Mesendoderm (in vitro differentiated cells): ENCODE data around the gene RAC2. TPM values are rescaled to one million over a fixed set of nuclear protein-coding genes. Genes with fewer than 3 reads are reported as not detected.

Experiments
- DNase-seq: peaks from one replicate; pipeline ENCODE4 v3.0.0; 2013
- H2AK5ac ChIP-seq: 2 replicates; pipeline ENCODE4 v1.6.1; 2013; ENCODE audit warnings: low read length, inconsistent platforms
- H2BK120ac ChIP-seq: 2 replicates; pipeline ENCODE4 v1.6.1; 2013; ENCODE audit warnings: low read depth, mild to moderate bottlenecking, low read length, moderate library complexity, mixed read lengths
- H2BK15ac ChIP-seq: replicated peaks from 2 replicates; pipeline ENCODE4 v1.6.1; 2013; ENCODE audit warnings: low read depth, mild to moderate bottlenecking, moderate library complexity
- H2BK5ac ChIP-seq: 2 replicates; pipeline ENCODE4 v1.6.1; 2013; ENCODE audit warnings: low read length, inconsistent platforms
- H3K18ac ChIP-seq: 2 replicates; pipeline ENCODE4 v1.6.1; 2013; ENCODE audit warnings: mild to moderate bottlenecking, low read length, mixed read lengths
- H3K23ac ChIP-seq: one replicate; pipeline ENCODE4 v1.6.1; 2013; ENCODE audit warnings: low read length
- H3K27ac ChIP-seq: 2 replicates; pipeline ENCODE4 v1.5.1; 2013; ENCODE audit warnings: low read depth, mild to moderate bottlenecking, inconsistent platforms, low read length, moderate library complexity
- H3K27me3 ChIP-seq: 2 replicates; pipeline ENCODE4 v1.6.1; 2013; ENCODE audit warnings: low read length, control low read depth, mild to moderate bottlenecking, inconsistent platforms; ENCODE audit not compliant: insufficient read depth, poor library complexity
- H3K36me3 ChIP-seq: 2 replicates; pipeline ENCODE4 v1.6.1; 2013; ENCODE audit warnings: low read length, inconsistent platforms; ENCODE audit not compliant: control insufficient read depth, insufficient read depth
- H3K4ac ChIP-seq: one replicate; pipeline ENCODE4 v1.6.1; 2013; ENCODE audit warnings: low read depth, mild to moderate bottlenecking, low read length, moderate library complexity
- H3K4me1 ChIP-seq: 2 replicates; pipeline ENCODE4 v1.6.1; 2013; ENCODE audit warnings: low read depth, low read length, inconsistent platforms; ENCODE audit not compliant: control insufficient read depth
- H3K4me2 ChIP-seq: 2 replicates; pipeline ENCODE4 v1.6.1; 2013; ENCODE audit warnings: low read length
- H3K4me3 ChIP-seq: 2 replicates; pipeline ENCODE4 v1.5.1; 2013; ENCODE audit warnings: mild to moderate bottlenecking, low read length
- H3K56ac ChIP-seq: one replicate; pipeline ENCODE4 v1.6.1; 2013; ENCODE audit warnings: low read length
- H3K79me1 ChIP-seq: 2 replicates; pipeline ENCODE4 v1.6.1; 2013; ENCODE audit warnings: low read length, inconsistent platforms
- H3K79me2 ChIP-seq: 2 replicates; pipeline ENCODE4 v1.6.1; 2013; ENCODE audit warnings: mild to moderate bottlenecking, low read length; ENCODE audit not compliant: control insufficient read depth, insufficient read depth
- H3K9ac ChIP-seq: 2 replicates; pipeline ENCODE4 v1.6.1; 2013; ENCODE audit warnings: low read length, inconsistent platforms
- H4K5ac ChIP-seq: one replicate; pipeline ENCODE4 v1.6.1; 2013; ENCODE audit warnings: low read length
- H4K8ac ChIP-seq: one replicate; pipeline ENCODE4 v1.6.1; 2013; ENCODE audit warnings: low read depth, mild to moderate bottlenecking, control low read depth, low read length, moderate library complexity
- WGBS: extraction: QIAGEN DNeasy Blood & Tissue Kit; methylation state at CpG from one replicate; pipeline ENCODE4 v1.1.7; 2013; ENCODE audit warnings: low lambda C conversion rate, missing lambda C conversion rate; ENCODE audit not compliant: insufficient coverage; ENCODE audit errors: extremely low coverage; 5-methylcytosine and 5-hydroxymethylcytosine counted together
- polyA plus RNA-seq, 2 experiments: library from polyadenylated mRNA; stranded (reverse); fragments of 200-250 nt; gene quantifications; one replicate each; pipeline ENCODE4 v1.2.3, GENCODE V29; 2013

RAC2 gene
- polyA plus RNA-seq (2013, experiment 1 of 2), result 4.6 TPM
- 4.7 TPM for polyA plus RNA-seq (2013, experiment 2 of 2)

DNA sequence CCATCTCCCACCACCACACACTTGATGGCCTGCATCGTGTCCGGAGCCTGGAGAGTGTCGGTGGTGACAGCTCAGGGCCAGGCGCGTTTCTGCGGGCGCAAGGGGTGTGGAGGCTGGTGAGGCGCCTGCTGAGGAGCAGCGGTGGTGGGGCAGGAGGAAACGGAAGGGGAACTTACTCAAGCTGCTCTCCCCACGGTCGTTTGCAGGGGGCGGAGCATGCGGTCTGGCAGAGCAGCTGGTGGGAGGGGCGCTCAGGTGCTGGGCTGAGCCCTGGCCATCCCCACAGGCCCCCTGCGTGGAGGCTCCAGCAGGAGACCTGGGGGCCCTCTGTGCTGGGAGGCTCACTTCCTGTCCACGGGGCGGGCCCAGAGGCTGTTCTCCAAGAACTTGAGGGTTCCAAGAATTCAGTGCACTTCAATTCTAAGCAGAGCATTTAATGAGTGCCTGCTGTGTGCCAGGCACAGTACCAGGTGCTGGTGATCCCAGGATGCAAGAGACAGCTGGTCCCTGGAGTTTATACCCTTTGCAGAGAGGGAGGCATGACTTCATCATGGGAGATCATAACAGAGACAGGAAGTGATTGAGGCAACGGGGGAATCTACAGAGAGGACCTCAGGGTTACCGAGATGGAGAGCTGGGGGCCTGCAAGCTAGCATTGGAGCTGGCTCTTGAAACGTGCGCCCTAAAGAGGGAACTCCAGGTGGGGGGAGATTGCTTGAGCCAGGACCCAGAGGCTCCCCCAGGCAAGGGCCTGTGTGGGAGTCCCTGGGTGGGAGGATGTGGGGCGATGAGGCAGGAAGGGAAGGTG lies at the start of gene RAC2:
Gene RAC2, minus strand, starts transcription at position 156 of the 808 bp plus-strand sequence. Its CDS starts 121 bp downstream, at position 35.
- Histone ChIP-seq H3K79me1 (no peaks in the 10 kb centered on the region), H4K5ac (no peak within 1 kb of the TSS), H3K27me3 (no peaks in the 10 kb centered on the region), H3K4me1 (peaks cover 3% of the 10 kb centered on the region), H3K4ac (no peak within 1 kb of the TSS), H2BK120ac (no peak within 1 kb of the TSS), H3K56ac (peak within 1 kb of the TSS; percentile 84), H4K8ac (no peak within 1 kb of the TSS), H3K23ac (peak within 1 kb of the TSS; percentile 29), H2AK5ac (no peak within 1 kb of the TSS), H3K79me2 (no peaks in the 10 kb centered on the region), H3K27ac (no peak within 1 kb of the TSS), H3K36me3 (no peaks in the 10 kb centered on the region), H2BK5ac (no peak within 1 kb of the TSS), H3K9ac (peak within 1 kb of the TSS; percentile 59), H2BK15ac (no peak within 1 kb of the TSS), H3K18ac (no peak within 1 kb of the TSS), H3K4me2 (peak within 1 kb of the TSS; percentile 18), H3K4me3 (no peak within 1 kb of the TSS)
- peak; percentile 58 for DNase-seq
- no CpG with 5 or more reads among the region's 23 CpGs for WGBS

- Histone ChIP-seq H3K56ac (no peak overlapping the region), H2BK5ac (no peak overlapping the region), H3K4me1 (no peaks in the 10 kb centered on the region), H3K4me3 (no peak overlapping the region), H3K4ac (no peak overlapping the region), H2BK15ac (no peak overlapping the region), H3K27me3 (no peaks in the 10 kb centered on the region), H3K9ac (no peak overlapping the region), H4K5ac (no peak overlapping the region), H2BK120ac (no peak overlapping the region), H2AK5ac (no peak overlapping the region), H3K23ac (no peak overlapping the region), H3K18ac (no peak overlapping the region), H3K36me3 (no peaks in the 10 kb centered on the region), H3K79me1 (no peaks in the 10 kb centered on the region), H3K27ac (no peak overlapping the region), H4K8ac (no peak overlapping the region), H3K79me2 (no peaks in the 10 kb centered on the region), H3K4me2 (no peak overlapping the region)
- no peak for DNase-seq
- no CpG with 5 or more reads among the region's 3 CpGs for WGBS
These were observed 49.1 kb upstream of the RAC2 start for GRCh38 chr22:37293172-37293571.

DNA sequence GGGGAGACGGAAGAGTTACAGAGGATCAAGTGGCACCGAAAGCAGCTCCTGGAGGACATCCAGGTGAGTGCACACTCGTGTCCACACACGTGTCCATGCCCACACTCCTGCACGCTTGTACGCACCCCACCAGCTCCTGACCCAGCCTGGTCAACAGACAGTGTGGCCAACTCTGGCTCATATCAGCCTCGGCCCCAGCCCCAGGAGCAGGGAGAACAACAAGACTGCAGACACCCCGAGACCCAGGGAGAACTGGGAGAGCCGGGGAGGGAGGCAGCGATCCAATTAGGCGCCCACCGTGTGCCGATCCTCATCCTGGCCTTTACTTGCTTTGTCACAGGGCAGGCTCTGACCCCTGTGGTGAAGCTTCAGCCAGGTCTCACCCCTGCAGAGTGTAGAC lies 48.6 kb upstream of the RAC2 start:
- Histone ChIP-seq H3K56ac (no peak overlapping the region), H3K27me3 (no peaks in the 10 kb centered on the region), H3K4ac (no peak overlapping the region), H2BK120ac (no peak overlapping the region), H3K79me1 (no peaks in the 10 kb centered on the region), H4K8ac (no peak overlapping the region), H2BK5ac (no peak overlapping the region), H2AK5ac (no peak overlapping the region), H3K4me1 (no peaks in the 10 kb centered on the region), H2BK15ac (no peak overlapping the region), H4K5ac (no peak overlapping the region), H3K36me3 (no peaks in the 10 kb centered on the region), H3K27ac (no peak overlapping the region), H3K23ac (no peak overlapping the region), H3K4me3 (no peak overlapping the region), H3K18ac (no peak overlapping the region), H3K9ac (no peak overlapping the region), H3K4me2 (no peak overlapping the region), H3K79me2 (no peaks in the 10 kb centered on the region)
- peak; percentile 41 for DNase-seq
- WGBS, result no CpG with 5 or more reads among the region's 13 CpGs

DNA sequence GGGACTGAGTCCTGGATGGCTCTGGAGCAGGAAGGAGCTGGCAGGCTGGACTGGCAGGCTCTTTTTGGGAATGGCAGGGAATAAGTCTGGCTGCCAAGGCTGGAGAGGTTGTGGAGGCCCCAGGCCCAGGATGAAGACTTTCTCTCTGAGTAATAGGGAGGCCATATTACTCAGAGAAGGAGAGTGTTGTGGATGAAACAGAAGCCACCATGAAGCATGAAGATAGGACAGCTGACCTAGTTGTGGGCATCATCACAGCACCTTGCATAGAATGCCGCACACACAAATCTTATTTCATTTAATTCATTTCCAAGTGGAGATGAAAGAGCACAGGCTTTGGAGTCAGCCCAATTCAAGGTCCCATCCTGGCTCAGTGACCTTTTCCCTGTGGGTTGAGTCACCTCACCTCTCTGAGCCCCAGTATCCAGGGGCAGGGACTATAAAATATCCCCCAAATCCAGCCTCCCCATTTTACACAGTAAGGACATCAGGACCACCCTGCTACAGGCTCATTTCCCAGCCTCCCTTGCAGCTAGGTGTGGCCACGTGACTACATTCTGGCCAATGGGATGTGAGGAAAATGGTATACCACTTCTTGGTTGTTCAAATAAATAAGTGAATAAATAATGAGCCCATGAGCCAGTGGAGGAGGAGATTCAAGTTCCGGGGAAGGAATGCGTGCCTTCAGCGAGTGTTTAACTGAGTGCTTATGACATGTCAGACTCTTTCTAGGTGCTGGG lies 47.7 kb upstream of the RAC2 start:
- no peak overlapping the region for H2AK5ac ChIP-seq
- WGBS, result no CpG with 5 or more reads among the region's 5 CpGs
- H3K79me1 ChIP-seq, result no peaks in the 10 kb centered on the region
- H3K27me3 ChIP-seq, result no peaks in the 10 kb centered on the region
- no peak overlapping the region for H3K4me2 ChIP-seq
- H4K5ac ChIP-seq, result no peak overlapping the region
- H2BK15ac ChIP-seq, result no peak overlapping the region
- H3K4me1 ChIP-seq, result no peaks in the 10 kb centered on the region
- no peak overlapping the region for H3K23ac ChIP-seq
- no peak for DNase-seq
- H2BK5ac ChIP-seq, result no peak overlapping the region
- no peak overlapping the region for H4K8ac ChIP-seq
- no peak overlapping the region for H3K9ac ChIP-seq
- no peaks in the 10 kb centered on the region for H3K36me3 ChIP-seq
- no peak overlapping the region for H3K27ac ChIP-seq
- H3K56ac ChIP-seq, result no peak overlapping the region
- no peaks in the 10 kb centered on the region for H3K79me2 ChIP-seq
- no peak overlapping the region for H3K4me3 ChIP-seq
- no peak overlapping the region for H3K4ac ChIP-seq
- H2BK120ac ChIP-seq, result no peak overlapping the region
- no peak overlapping the region for H3K18ac ChIP-seq

- Histone ChIP-seq H2BK5ac (no peak overlapping the region), H3K27ac (no peak overlapping the region), H3K18ac (no peak overlapping the region), H4K8ac (no peak overlapping the region), H3K27me3 (no peaks in the 10 kb centered on the region), H2BK120ac (no peak overlapping the region), H3K36me3 (no peaks in the 10 kb centered on the region), H3K4ac (no peak overlapping the region), H3K4me3 (no peak overlapping the region), H3K23ac (no peak overlapping the region), H3K4me2 (no peak overlapping the region), H4K5ac (no peak overlapping the region), H2AK5ac (no peak overlapping the region), H3K9ac (no peak overlapping the region), H2BK15ac (no peak overlapping the region), H3K4me1 (no peaks in the 10 kb centered on the region), H3K56ac (no peak overlapping the region), H3K79me1 (no peaks in the 10 kb centered on the region), H3K79me2 (no peaks in the 10 kb centered on the region)
- DNase-seq, result no peak
- no CpG with 5 or more reads among the region's 7 CpGs for WGBS
These were observed 46.7 kb upstream of the RAC2 start for GRCh38 chr22:37290737-37291136.
